Measurements from ENCODE around the gene HSD17B8.
A peak's percentile ranks its signal among the peaks of the same experiment; 100 is the strongest.

HSD17B8 gene

DNA sequence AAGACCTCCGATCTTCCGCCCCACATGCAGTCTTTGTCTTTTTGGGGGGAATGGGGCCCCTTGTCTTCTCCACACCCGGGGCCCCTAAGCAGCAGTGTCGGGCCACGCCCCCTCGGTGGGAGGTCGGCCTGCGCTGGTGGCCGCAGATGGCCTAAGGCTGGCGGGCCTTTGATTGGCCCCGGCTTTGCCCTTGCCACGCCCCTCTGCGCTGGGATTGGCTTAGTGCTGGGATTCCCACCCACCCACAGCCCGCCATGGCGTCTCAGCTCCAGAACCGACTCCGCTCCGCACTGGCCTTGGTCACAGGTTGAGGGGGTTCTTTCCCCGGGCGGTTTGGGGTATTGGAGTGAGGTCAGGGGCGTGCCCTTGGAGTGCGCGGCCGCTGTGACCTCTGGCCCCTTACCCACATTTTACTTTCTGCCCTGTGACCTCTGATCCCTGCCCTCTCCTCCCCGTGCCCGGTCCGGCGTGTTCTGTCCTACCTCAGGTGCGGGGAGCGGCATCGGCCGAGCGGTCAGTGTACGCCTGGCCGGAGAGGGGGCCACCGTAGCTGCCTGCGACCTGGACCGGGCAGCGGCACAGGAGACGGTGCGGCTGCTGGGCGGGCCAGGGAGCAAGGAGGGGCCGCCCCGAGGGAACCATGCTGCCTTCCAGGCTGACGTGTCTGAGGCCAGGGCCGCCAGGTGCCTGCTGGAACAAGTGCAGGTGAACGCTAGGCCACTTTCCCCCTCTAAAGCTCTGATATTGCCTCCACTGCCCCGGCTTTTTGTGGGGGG lies at the start of gene HSD17B8:
Gene HSD17B8, plus strand, starts transcription at position 241 of the 776 bp plus-strand sequence. Its CDS starts 14 bp downstream, at position 255.
- peak; percentile 81 for DNase-seq (ENCODE audit: low spot score)

DNA sequence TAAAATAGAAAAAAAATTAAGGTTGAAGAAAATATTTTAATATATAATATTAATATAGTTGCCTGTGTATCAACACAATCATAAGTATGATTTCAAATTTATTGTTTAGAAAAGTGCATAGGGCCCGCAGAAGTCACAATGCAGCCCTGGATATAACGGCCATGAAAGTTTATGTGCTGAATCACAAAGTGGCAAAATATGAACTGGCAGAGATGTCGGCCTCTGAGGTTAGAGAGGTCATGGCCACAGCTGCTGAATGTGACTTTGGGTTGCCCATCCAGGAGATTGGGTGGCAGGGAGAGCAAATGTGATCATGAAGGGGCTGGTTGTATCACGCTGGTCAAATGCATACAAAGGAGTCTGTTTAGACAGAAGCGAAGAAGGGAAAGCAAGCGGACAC lies 47.9 kb upstream of the HSD17B8 start:
- no peak for DNase-seq (ENCODE audit: low spot score)

DNA sequence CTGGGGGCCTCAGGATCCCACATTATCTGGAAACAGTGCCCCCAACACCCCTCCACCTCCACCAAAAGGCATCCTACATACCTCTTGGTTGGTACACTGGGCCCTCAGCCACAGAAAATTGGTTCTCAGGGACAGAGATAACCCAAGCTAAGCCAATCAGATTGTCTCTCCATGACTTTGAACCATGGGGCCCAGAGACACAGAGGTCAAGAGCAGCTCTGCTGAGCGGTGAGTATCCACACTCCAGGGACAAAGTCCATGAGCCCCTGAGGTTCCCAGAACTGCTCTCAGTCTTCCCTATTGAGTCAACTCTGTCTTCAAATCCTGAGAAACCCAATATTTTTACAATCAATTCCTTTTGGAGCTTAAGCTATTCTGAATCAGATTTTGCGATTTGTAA lies 47.5 kb upstream of the HSD17B8 start:
- no peak for DNase-seq (ENCODE audit: low spot score)

DNA sequence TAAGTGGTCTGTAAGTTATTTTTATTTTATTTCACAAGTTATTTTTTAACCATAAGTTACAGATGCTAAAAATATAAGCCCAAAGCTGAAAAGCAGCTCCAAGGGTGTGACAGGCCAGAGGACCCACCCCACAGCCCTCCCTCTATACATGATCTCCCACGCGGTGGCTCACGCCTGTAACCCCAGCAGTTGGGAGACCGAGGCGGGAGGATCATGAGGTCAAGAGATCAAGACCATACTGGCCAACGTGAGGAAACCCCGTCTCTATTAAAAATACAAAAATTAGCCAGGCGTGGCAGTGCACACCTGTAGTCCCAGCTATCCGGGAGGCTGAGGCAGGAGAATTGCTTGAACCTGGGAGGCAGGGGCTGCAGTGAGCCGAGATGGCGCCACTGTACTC lies 44.4 kb upstream of the HSD17B8 start:
- no peak for DNase-seq (ENCODE audit: low spot score)

DNA sequence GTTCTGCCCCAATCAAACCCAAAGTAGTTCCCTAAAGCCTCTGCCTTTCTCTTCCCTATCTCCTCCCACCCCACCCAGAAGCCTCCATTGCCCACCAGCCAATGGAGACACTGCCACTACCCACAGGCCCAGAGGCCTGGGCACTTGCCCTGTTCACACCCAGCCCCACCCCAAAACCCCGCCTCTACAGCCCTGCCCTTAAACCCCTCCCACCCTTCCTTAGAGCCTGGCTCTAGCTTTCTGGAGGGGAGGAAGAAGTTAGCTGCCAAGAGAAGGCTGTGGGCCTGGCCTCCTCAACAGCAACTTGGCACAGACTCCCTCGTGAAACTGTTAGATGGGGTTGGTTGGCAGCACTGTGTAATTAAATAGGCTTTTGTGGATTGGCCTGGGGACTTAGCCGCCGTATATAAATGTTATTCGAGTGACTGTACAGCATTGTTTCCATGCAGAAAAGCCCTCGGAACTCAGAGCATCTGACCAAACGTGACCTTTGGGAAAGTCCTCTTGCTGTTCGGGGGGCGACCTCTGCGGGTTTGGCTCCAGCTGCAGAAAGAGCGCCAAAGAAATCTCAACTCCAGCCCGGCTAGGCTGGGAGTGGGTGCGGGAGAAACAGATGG lies 43.6 kb upstream of the HSD17B8 start:
- peak; percentile 44 for DNase-seq (ENCODE audit: low spot score)

DNA sequence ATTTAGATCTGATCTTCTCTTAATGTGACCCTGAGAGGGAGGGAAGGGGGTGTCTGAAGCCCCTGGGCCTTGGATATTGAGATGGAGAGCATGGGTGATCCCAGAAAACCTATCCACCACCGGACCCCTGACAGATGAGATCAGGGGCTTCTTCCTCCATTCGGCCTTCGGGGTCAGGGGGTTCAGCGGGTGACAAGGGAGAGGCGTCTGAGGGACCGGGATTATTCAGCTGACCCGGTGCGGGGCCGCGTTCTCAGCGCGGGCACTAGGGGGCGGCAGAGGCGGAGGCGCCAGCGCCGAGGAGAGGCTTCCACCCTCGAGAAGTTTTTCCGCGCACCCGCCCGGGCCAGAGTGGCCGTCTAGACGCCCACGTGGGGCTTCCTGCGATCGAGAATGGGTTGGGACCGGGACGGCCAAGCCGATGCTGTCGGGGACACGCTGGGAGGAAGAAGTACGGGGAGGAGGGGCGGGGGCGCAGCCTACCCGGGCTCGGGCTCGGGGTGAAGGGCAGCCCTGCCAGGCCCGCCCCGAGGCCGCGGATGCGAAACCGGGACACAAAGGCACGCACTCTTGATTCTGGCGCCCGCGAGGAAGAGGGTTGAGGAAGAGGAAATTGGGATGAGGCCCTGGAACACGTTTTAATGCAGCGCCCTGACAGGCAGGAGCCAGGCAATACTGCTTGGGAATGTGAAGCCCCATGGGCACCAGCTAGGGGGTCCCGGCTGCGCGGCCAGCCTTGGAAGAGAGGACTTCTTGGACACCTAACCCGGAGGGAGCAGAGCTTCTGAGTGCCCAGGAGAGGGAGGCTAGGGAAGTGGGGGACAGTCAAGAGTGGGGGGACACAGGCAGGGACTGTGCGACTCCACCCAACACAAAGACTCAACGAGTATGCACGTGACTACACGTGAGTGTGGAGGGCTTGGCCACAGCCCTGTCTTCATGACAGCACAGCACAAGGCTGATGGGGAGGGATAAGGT lies 42.8 kb upstream of the HSD17B8 start:
- DNase-seq (ENCODE audit: low spot score) = peak; percentile 36

DNA sequence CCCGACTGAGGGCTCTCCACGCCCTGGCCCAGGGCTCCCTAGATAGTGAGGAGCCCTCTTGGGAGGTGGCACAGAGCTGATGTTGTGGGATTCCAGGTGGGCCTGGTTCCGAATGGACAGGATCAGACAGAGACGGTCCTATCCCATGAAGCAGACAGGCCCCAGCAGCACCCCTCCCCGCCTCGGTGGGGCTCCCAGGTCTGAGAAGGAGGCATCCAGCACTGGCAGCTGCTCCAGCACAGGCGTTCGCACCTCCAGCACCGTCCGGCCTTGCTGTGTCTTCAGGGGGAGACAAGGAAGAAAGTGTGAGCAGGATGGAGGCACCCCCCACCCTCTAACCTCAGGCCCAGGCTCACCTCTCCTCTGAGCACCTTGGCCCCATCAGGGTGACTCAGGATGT lies 40.9 kb upstream of the HSD17B8 start:
- DNase-seq (ENCODE audit: low spot score) = no peak

DNA sequence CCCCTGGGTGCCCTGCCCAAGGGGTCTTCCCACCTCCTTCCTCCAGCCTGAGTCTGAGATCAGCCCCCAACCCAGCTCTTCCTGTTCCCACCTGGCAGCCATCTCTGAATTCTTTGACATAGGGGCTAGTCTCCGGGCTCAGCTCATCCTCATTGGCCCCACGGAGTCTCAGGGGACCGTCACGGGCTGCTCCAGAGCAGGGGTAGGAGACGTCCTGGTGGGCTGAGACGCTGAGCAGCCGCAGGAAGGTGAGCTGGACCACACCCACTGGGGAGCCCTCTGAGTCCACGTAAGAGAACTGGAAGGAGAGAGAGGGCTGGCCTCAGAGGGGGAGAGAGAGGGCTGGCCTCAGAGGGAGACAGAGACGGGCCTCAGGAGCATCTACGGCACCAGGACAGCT lies 40.3 kb upstream of the HSD17B8 start:
- no peak for DNase-seq (ENCODE audit: low spot score)

DNA sequence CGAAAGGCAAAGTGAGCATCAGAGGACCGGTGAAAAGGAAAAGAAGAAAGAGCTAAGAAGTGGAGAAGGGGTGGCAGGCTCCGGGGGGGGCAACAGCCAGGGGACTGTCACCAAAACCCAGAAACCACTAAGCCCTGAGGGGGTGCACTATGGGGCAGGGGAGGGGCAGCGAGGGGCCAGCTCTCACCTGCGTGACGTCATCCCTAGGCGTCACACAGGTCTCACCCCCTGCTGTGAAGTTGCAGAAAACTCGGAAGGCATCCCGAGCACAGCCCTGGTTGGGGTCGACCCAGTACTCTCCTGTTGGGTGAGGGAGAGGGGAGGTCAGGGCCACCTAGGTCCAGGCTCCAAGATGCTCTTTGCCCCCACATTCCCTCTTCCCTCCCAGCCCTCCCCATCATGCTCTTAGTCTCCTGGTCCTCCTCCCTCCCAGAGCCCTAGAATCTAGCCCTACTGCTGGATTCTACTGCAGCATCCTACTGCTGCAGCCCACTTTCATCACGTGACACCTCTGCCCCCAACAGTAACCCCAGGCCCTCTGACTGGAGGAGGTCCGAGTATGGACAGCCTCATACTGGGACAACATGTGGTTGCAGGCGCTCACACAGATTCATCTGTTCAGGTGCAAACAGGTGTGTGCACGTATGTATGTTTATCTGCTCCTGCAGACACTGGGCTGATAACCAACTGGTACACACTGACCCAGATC lies 39.6 kb upstream of the HSD17B8 start:
- no peak for DNase-seq (ENCODE audit: low spot score)

DNA sequence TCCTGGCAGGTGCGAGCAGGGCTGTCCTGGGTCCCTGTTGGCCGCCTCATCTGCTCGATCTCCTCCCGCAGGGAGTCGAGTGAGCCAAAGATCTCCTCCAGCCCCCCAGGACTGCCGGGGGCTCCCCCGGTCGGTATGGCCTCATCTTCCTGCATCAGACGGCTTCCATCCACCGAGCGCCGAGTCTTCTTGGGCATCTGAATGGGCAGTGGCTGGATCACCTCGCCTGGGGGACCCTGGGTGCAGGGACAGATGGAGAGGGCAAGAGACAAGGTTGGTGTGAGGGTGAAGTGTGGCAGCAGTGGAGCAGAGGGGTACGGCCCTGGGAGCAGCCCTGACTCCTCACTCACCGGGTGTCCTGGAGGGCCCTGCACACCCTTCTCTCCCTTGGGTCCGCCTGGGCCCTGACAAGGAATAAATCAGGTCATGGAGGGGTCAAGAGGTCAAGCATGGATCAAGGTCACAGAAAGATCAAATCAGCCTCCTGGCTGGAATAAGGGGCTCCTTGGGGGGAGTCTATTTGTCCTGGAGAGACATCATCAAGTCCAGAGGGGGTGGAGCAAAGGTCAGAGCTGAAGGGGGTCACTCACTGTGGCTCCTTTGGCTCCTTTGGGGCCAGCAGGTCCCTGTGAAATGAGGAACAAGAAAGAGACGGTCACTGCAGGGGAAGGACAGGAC lies 38.7 kb upstream of the HSD17B8 start:
- no peak for DNase-seq (ENCODE audit: low spot score)

DNA sequence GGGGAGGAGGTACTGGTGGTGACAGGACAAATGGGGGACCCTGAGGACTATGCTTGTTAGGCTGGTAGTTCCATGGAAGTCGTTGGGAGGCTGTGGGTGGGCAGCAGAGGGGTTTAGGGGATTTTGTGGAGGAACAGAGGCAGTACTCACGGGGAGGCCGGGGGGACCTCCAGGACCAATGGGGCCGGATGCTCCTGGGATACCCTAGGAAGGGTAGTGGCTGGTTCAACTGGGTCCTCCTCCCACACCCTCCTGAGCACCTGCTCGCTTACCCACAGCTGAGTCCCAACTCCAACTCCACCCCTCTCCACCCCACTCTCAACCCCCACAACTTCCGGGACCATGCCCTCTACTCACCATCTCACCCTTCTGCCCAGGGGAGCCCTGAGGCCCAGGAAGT lies 38.1 kb upstream of the HSD17B8 start:
- no peak for DNase-seq (ENCODE audit: low spot score)

DNA sequence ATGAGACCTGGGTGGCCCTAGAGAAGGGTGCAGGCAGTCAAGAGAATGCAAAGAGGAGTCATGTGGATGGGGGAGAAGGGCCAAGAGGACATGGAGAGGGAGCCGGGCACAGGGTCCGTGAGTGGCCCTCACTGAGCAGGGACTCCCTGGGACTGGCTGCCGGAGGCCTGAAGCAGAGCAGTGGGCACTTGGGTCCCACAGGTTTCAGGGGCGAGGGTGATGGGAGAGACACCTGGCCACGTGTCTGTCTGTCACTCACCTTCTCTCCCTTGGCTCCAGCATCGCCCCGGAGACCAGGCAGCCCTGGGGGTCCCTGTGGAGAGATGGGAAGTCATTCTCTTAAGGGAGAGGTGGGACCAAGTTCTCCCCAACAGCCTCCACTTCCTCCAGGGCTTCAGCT lies 37.6 kb upstream of the HSD17B8 start:
- DNase-seq (ENCODE audit: low spot score) = no peak

DNA sequence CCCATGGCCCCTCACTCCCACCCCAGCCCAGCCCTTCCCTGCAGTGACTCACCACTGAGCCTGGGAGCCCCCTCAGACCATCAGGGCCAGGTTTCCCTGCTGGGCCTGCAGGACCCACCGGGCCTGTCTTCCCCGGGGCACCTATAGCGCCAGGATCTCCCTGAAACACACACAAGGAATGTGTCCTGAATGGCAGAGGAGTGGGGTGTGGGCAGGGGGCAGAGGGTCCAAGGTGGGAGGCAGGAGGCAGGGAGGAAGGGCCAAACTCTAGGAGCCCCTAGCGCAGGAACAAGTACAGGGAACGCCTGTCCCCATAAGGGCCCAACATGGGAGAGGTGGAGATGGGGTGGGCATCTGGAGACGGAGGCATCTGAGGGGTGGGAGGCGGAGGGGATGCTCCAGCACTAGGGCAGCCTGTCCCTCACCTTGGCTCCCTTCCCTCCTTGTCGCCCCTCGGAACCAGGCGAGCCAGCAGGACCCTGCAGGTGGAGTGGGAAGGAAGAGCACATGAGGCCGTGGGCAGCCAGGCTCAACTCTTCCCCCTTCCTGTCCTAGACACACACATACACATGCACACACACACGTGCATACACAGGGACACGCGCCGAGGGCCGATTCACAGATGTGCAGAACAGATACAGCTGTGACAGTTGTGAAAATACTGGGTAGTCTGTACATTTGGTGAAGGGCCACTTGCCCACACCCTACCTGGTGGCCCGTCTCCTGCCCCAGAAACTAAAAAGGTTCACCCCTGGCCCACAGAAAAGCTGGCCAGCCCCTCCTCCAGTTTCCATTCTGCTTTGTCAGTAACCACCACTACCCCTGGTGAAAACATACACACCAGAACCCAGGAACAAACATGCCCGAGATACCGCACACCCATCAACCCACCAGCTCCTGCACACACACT lies 36.8 kb upstream of the HSD17B8 start:
- DNase-seq (ENCODE audit: low spot score) = no peak

DNA sequence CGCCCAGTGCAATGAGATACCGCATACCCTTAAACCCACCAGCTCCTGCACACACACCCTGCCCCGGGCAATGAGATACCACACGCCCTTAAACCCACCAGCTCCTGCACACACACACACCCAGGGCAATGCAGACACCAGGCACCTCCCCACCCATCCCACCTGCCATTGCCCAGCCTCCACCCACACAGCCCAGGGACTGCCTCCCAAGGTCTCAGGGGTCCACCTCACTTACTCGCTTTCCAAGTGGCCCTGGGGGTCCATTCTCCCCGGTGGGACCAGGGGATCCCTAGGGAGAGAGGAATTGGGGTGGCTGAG lies 36.2 kb upstream of the HSD17B8 start:
- DNase-seq (ENCODE audit: low spot score) = no peak

DNA sequence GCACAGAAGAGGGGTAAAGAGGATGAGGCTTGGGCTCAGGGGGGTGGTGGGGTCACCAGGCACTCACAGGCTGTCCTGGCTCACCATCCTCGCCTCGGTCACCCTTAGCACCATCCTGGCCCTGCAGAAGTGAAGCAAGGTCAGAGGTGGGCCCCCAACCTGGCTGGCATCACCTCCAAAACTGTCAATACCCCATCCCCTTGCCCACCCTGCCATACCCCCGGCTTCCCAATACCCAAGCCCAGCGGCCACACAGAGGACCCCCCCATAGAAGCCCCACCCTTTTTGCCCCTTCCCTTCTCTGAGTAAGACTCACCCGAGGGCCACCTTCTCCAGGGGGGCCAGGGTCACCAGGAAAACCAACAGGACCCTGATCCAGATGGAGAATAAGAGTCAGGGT lies 35.8 kb upstream of the HSD17B8 start:
- DNase-seq (ENCODE audit: low spot score) = no peak

DNA sequence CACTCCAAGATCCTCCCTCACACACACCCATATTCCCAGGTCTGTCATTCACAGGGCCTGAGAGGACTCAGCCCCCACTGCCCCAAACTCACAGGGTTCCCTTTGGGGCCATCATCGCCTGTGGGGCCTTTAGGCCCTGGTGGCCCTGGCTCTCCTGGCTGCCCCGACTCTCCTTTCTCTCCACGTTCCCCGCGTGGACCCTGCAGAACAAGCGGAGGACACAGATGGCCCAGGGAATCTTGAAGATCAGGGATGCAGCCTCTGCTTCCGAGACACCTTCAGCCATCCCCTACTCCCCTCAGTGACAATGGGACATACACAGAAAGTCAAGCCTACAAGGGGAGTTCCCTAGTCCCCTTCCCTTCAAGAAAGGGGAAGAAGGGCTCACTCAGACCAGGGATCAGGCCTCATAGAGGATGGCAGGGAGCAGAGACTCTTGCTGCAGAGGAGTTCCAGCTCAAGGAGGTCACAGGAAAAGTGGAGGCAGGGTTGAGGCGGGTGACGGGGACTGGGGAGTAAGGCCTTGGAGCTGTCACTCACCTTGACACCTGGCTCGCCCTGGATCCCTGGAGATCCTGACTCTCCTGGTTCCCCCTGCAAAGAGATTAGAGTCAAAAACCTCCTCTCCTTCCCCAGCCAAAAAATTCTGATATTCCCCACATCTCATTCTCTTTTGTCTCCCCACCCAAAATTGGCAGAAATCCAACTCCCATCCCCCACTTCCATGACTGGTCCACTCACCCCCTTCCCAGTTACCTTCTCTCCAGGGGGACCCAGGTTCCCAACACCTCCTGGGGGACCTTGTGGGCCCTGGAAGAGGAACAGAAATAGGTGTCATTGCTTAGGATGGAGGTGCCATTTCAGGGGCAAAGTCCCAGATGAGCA lies 34.9 kb upstream of the HSD17B8 start:
- no peak for DNase-seq (ENCODE audit: low spot score)

DNA sequence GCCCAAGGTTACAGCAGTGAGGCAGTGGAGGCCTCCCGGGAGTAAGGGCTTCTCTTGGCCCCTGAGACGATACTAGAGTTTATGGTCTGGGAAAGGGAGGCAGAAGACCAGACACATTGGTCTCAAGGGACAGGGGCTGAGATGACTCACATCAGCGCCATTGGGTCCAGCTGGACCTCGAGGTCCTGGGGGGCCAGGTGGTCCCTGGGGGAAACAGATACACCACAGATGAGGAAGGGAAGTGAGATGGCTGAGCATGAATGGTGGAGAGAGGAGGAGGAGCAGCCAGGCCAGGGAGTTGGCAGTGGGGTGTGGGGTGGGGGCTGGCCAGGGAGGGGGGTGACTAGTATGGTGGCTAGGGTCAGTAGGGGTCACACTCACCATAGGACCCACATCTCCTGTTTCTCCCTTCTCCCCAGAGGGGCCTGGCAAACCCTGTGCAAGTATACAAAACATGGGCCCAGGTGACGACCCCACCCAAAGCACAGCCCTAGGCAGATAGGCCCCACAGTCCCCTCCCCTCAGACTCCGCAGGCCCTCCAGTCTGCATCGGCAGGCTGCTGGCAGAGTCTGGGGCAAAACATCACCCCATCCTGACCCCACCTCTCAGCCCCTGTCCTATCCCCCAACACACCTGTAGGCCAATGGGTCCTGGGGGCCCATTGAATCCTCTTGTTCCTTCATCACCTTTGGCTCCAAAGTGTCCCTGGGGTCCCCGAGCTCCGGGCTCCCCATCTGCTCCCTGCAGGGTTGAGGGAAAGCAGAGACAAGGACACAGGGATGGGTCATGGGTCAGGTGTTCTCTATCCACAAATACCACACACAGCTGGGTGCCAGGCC lies 34.1 kb upstream of the HSD17B8 start:
- no peak for DNase-seq (ENCODE audit: low spot score)

DNA sequence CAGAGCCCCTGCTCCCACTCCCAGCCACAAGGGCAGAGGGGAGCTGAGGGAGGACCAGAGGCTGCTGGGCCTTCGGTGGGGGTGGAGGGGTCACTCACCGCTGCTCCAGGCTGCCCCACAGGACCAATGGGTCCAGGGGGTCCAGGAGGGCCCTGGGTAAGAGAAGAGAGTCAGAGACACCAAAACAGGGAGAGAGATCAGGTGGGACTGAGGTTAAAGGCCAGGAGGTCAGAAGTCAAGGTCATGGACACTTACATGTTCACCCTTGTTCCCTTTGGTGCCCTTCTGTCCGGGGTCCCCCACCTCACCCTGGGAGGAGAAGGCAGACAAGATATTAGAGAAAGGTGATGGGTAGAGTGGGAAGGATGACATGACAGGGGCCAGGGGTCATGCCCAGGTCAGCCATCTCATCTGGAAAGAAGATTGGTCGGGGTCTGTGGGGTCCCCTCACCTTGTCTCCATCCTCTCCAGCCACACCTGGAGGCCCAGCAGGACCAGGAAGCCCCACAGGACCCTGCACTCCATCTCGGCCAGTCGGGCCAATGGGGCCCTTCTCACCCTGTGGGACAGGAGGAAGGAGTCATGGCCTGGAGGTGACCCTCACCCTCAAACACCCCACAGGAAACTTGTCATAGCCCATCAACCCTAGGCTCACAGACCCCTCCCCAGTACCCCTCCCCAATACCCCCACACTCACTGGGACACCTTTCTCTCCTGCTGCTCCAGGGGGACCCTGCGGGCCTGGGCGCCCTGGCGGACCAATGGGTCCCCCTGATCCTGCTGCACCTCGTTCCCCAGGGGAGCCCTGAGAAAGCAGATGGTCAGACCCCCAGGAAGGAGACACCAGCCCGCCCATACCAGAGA lies 33.2 kb upstream of the HSD17B8 start:
- no peak for DNase-seq (ENCODE audit: low spot score)
